Uterus (tissue), 4 donors: ENCODE results near the gene GPSM1. TPM values are rescaled to one million over a fixed set of nuclear protein-coding genes. Genes with fewer than 3 reads are reported as not detected.

Experiments used
- DNase-seq, 2 donors: peaks; one replicate each; pipeline ENCODE4 v3.0.0-alpha.2; 2019 to 2020
- H3K27ac ChIP-seq, 2 donors: fragments of 200-600 bp; sonication (generic); 1 replicate in 1 of 2; 2 replicates in 1 of 2; pipeline ENCODE4 v1.5.1; 2016 to 2018
- H3K27me3 ChIP-seq, 2 donors: fragments of 200-600 bp; sonication (generic); one replicate each; pipeline ENCODE4 v1.5.1; 2018 to 2019; ENCODE audit warnings: control low read depth in 1 of 2
- H3K36me3 ChIP-seq, 2 donors: fragments of 200-600 bp; sonication (generic); one replicate each; pipeline ENCODE4 v1.5.1; 2019; ENCODE audit warnings: control low read depth in 1 of 2
- H3K4me1 ChIP-seq, 2 donors: fragments of 200-600 bp; sonication (generic); one replicate each; pipeline ENCODE4 v1.5.1; 2018 to 2019; ENCODE audit warnings: control low read depth in 1 of 2
- H3K4me3 ChIP-seq, 2 donors: fragments of 200-600 bp; sonication (generic); 1 replicate in 1 of 2; 2 replicates in 1 of 2; pipeline ENCODE4 v1.5.1; 2018 to 2019; ENCODE audit warnings: mild to moderate bottlenecking in 1 of 2
- H3K9me3 ChIP-seq, 2 donors: fragments of 200-600 bp; sonication (generic); one replicate each; pipeline ENCODE4 v1.5.1; 2019; ENCODE audit warnings: control low read depth in 1 of 2
- CTCF ChIP-seq, 4 experiments: fragments of 200-600 bp in 2 of 4; fragments of 450-650 bp in 2 of 4; sonication (generic) in 2 of 4; IDR thresholded peaks; one replicate each; pipeline ENCODE4 v1.5.1; 2016 to 2019; ENCODE audit warnings: antibody characterized with exemption in 4 of 4, mild to moderate bottlenecking in 2 of 4, moderate library complexity in 1 of 4
- POLR2A ChIP-seq, 2 donors: fragments of 450-650 bp; IDR thresholded peaks; one replicate each; pipeline ENCODE4 v1.6.1; 2016; ENCODE audit warnings: antibody characterized with exemption in 2 of 2, mild to moderate bottlenecking in 1 of 2, moderate library complexity in 1 of 2
- intact Hi-C: fragments of 100-400 bp; cut with DNase I; formaldehyde crosslinking; loops from one replicate; pipeline ENCODE4 v1.15.1; 2023; ENCODE audit warnings: low total_unique reads
- total RNA-seq, 4 donors: library from RNA; depleted of rRNA in 3 of 4; stranded (reverse); fragments of >200 nt in 3 of 4; gene quantifications; one replicate each; pipeline versions ENCODE4 v1.1.0 to v1.2.4, GENCODE V29; 2014 to 2023
- donor health status: DM: yes; HTN: yes; CAD: no.

GPSM1 gene
- total RNA-seq, 4 donors from 2014 or later, result 4.4 to 43.6 (median 24.1) TPM

- intact Hi-C loops, result no loop called here
- Histone ChIP-seq H3K9me3 (no peaks in the 10 kb centered on the region), H3K4me3 (no peak overlapping the region), H3K27me3 (no peaks in the 10 kb centered on the region), H3K27ac (no peak overlapping the region), H3K36me3 (no peaks in the 10 kb centered on the region), H3K4me1 (no peaks in the 10 kb centered on the region)
- DNase-seq, result no peak
- no peak for TF ChIP-seq CTCF (IDR thresholded peaks at IDR 0.05)
- TF ChIP-seq POLR2A (IDR thresholded peaks at IDR 0.05), result no peak
Observed at GRCh38 chr9:136284951-136285350, 42.4 kb upstream of the GPSM1 start.

- TF ChIP-seq CTCF (IDR thresholded peaks at IDR 0.05), result no peak
- no peak for TF ChIP-seq POLR2A (IDR thresholded peaks at IDR 0.05)
- H3K4me1 ChIP-seq, result no peaks in the 10 kb centered on the region
- intact Hi-C loops, result no loop called here
- no peak overlapping the region for H3K27ac ChIP-seq
- no peak overlapping the region for H3K4me3 ChIP-seq
- H3K27me3 ChIP-seq, result no peaks in the 10 kb centered on the region
- no peak for DNase-seq
- H3K36me3 ChIP-seq, result no peaks in the 10 kb centered on the region
- no peaks in the 10 kb centered on the region for H3K9me3 ChIP-seq
Observed at GRCh38 chr9:136285501-136286358, 41.6 kb upstream of the GPSM1 start.

- Histone ChIP-seq H3K4me3 (no peak overlapping the region), H3K27me3 (no peaks in the 10 kb centered on the region), H3K9me3 (no peaks in the 10 kb centered on the region), H3K27ac (no peak overlapping the region), H3K36me3 (no peaks in the 10 kb centered on the region), H3K4me1 (no peaks in the 10 kb centered on the region)
- TF ChIP-seq CTCF (IDR thresholded peaks at IDR 0.05), result no peak
- TF ChIP-seq POLR2A (IDR thresholded peaks at IDR 0.05), result no peak
- DNase-seq, result no peak
- intact Hi-C loops, result no loop called here
Observed at GRCh38 chr9:136286359-136286986, 40.9 kb upstream of the GPSM1 start.

GRCh38 chr9:136286987-136287379, 40.4 kb upstream of the GPSM1 start:
- Histone ChIP-seq H3K9me3 (no peaks in the 10 kb centered on the region), H3K27ac (no peak overlapping the region), H3K4me1 (no peaks in the 10 kb centered on the region), H3K36me3 (no peaks in the 10 kb centered on the region), H3K4me3 (no peak overlapping the region), H3K27me3 (no peaks in the 10 kb centered on the region)
- TF ChIP-seq CTCF (IDR thresholded peaks at IDR 0.05) (no peak), POLR2A (IDR thresholded peaks at IDR 0.05) (no peak)
- intact Hi-C loops, result no loop called here
- DNase-seq, result no peak
